ENCODE measurements around the gene DTWD2.
"Not testable (repeated sequence)": the region's sequence is repeated elsewhere in the genome, so short reads cannot be mapped to it uniquely, and the experiment has no call there.

Gene DTWD2

GRCh38 chr5:118996098-118996497 lies 7.8 kb upstream of the DTWD2 start:
- DNase-seq (ENCODE audit: low spot score) = no peak

GRCh38 chr5:118994595-118994994 lies 6.2 kb upstream of the DTWD2 start:
- DNase-seq (ENCODE audit: low spot score) = no peak

- not testable (repeated sequence) for DNase-seq (ENCODE audit: low spot score)
These were observed 4.8 kb upstream of the DTWD2 start for GRCh38 chr5:118993118-118993517.

- DNase-seq (ENCODE audit: low spot score) = not testable (repeated sequence)
These were observed 3.7 kb upstream of the DTWD2 start for GRCh38 chr5:118992055-118992454.

- DNase-seq (ENCODE audit: low spot score) = no peak
These were observed 2.2 kb upstream of the DTWD2 start for GRCh38 chr5:118990582-118990981.

GRCh38 chr5:118989816-118990215 lies 1.5 kb upstream of the DTWD2 start:
- DNase-seq (ENCODE audit: low spot score) = no peak

- DNase-seq (ENCODE audit: low spot score) = no peak
These were observed 476 bp upstream of the DTWD2 start for GRCh38 chr5:118988866-118989180.

GRCh38 chr5:118984602-118985001 lies 3.7 kb downstream of the DTWD2 start:
- peak; percentile 56 for DNase-seq (ENCODE audit: low spot score)

- DNase-seq (ENCODE audit: low spot score) = no peak
These were observed 6.6 kb downstream of the DTWD2 start for GRCh38 chr5:118981783-118982182.

- DNase-seq (ENCODE audit: low spot score) = no peak
These were observed 7.9 kb downstream of the DTWD2 start for GRCh38 chr5:118980438-118980837.

- DNase-seq (ENCODE audit: low spot score) = no peak
These were observed 8.3 kb downstream of the DTWD2 start for GRCh38 chr5:118980017-118980416.

GRCh38 chr5:118973779-118974445 lies 14.4 kb downstream of the DTWD2 start:
- DNase-seq (ENCODE audit: low spot score) = not testable (repeated sequence)

GRCh38 chr5:118968925-118969375 lies 19.4 kb downstream of the DTWD2 start:
- DNase-seq (ENCODE audit: low spot score) = peak; percentile 24

GRCh38 chr5:118968406-118968911 lies 19.9 kb downstream of the DTWD2 start:
- no peak for DNase-seq (ENCODE audit: low spot score)

- DNase-seq (ENCODE audit: low spot score) = no peak
These were observed 21.3 kb downstream of the DTWD2 start for GRCh38 chr5:118967059-118967508.

GRCh38 chr5:118965890-118966289 lies 22.5 kb downstream of the DTWD2 start:
- no peak for DNase-seq (ENCODE audit: low spot score)

GRCh38 chr5:118964970-118965369 lies 23.4 kb downstream of the DTWD2 start:
- not testable (repeated sequence) for DNase-seq (ENCODE audit: low spot score)

GRCh38 chr5:118964388-118964787 lies 24.0 kb downstream of the DTWD2 start:
- not testable (repeated sequence) for DNase-seq (ENCODE audit: low spot score)

- DNase-seq (ENCODE audit: low spot score) = no peak
These were observed 25.2 kb downstream of the DTWD2 start for GRCh38 chr5:118963169-118963568.

- DNase-seq (ENCODE audit: low spot score) = no peak
These were observed 27.8 kb downstream of the DTWD2 start for GRCh38 chr5:118960557-118960956.

GRCh38 chr5:118956727-118957126 lies 31.6 kb downstream of the DTWD2 start:
- DNase-seq (ENCODE audit: low spot score) = peak; percentile 27

- no peak for DNase-seq (ENCODE audit: low spot score)
These were observed 34.7 kb downstream of the DTWD2 start for GRCh38 chr5:118953652-118954005.

- DNase-seq (ENCODE audit: low spot score) = peak; percentile 10
These were observed 35.2 kb downstream of the DTWD2 start for GRCh38 chr5:118952992-118953651.

GRCh38 chr5:118952306-118952705 lies 36.0 kb downstream of the DTWD2 start:
- not testable (repeated sequence) for DNase-seq (ENCODE audit: low spot score)

Data from GM03348 (cell line).